HCT116 (cell line): Measurements from ENCODE around the gene BDNF.

Experiments used
- CTCF ChIP-seq, 3 experiments: fragments of 200-600 bp in 1 of 3; sonication (generic) in 1 of 3; IDR thresholded peaks in 2 of 3; conservative IDR thresholded peaks in 1 of 3; 2 replicates each; pipeline ENCODE4 v1.5.1; 2012 to 2017; ENCODE audit warnings: low read depth in 2 of 3, low read length in 2 of 3, antibody characterized with exemption in 1 of 3, borderline replicate concordance in 1 of 3, control low read depth in 1 of 3, mild to moderate bottlenecking in 1 of 3, mixed read lengths in 1 of 3, mixed run types in 1 of 3, moderate library complexity in 1 of 3; ENCODE audit not compliant: insufficient read depth in 1 of 3
- EZH2 ChIP-seq: fragments of 200-600 bp; sonication (generic); IDR thresholded peaks from 2 replicates; pipeline ENCODE4 v1.6.1; 2017; ENCODE audit warnings: antibody characterized with exemption, mixed run types
- REST ChIP-seq: IDR thresholded peaks from 2 replicates; pipeline ENCODE4 v1.6.1; 2012; ENCODE audit warnings: low read depth

GRCh38 chr11:27696115-27696514 lies 4.1 kb downstream of the BDNF start:
- TF ChIP-seq REST (no peak), EZH2 (no peak), CTCF (IDR thresholded peaks at IDR 0.05 in 2 of 3, conservative IDR thresholded peaks at IDR 0.05 in 1 of 3; ENCODE audit: borderline replicate concordance in 1 of 3, insufficient read depth in 1 of 3, low read depth in 2 of 3, low read length in 2 of 3) (no peak)
